GM13976 (cell line): Measurements from ENCODE around the gene LRP1B.
"Not testable (repeated sequence)": the region's sequence is repeated elsewhere in the genome, so short reads cannot be mapped to it uniquely, and the experiment has no call there.

Source experiments
- DNase-seq: peaks from one replicate; pipeline ENCODE4 v3.0.0; 2012; ENCODE audit warnings: low spot score
- CTCF ChIP-seq: IDR thresholded peaks from 2 replicates; pipeline ENCODE4 v1.5.1; 2012; ENCODE audit warnings: borderline replicate concordance, mild to moderate bottlenecking; ENCODE audit not compliant: insufficient read depth; ENCODE audit errors: extremely low read depth, missing control alignments, control extremely low read depth
- in situ Hi-C: fragments of 300-500 bp; cut with MboI; formaldehyde crosslinking; loops from one replicate; pipeline ENCODE4 v1.12.0; 2022; ENCODE audit warnings: low sequenced_read_pairs, mixed read lengths, inconsistent platforms; ENCODE audit not compliant: unreplicated experiment

LRP1B gene

GRCh38 chr2:140577453-140577852 lies 1553.4 kb downstream of the LRP1B start:
- no peak for DNase-seq
- no peak for TF ChIP-seq CTCF
- in situ Hi-C loops, result no loop called here

GRCh38 chr2:140567734-140568133 lies 1563.1 kb downstream of the LRP1B start:
- TF ChIP-seq CTCF, result no peak
- no peak for DNase-seq
- in situ Hi-C loops, result no loop called here

GRCh38 chr2:140565756-140566155 lies 1565.1 kb downstream of the LRP1B start:
- no peak for TF ChIP-seq CTCF
- DNase-seq, result no peak
- in situ Hi-C loops, result no loop called here

- DNase-seq, result no peak
- in situ Hi-C loops, result no loop called here
- TF ChIP-seq CTCF, result no peak
Observed at GRCh38 chr2:140555701-140556100, 1575.1 kb downstream of the LRP1B start.

- in situ Hi-C loops, result no loop called here
- TF ChIP-seq CTCF, result no peak
- no peak for DNase-seq
Observed at GRCh38 chr2:140552634-140553033, 1578.2 kb downstream of the LRP1B start.

GRCh38 chr2:140551287-140551686 lies 1579.5 kb downstream of the LRP1B start:
- TF ChIP-seq CTCF, result no peak
- no peak for DNase-seq
- in situ Hi-C loops, result no loop called here

GRCh38 chr2:140550821-140551220 lies 1580.0 kb downstream of the LRP1B start:
- no peak for DNase-seq
- TF ChIP-seq CTCF, result no peak
- in situ Hi-C loops, result no loop called here

GRCh38 chr2:140544769-140545168 lies 1586.0 kb downstream of the LRP1B start:
- in situ Hi-C loops, DNase-seq: not testable (repeated sequence)
